HepG2 (cell line): ENCODE results near the gene CLIC6. TPM values are rescaled to one million over a fixed set of nuclear protein-coding genes. Genes with fewer than 3 reads are reported as not detected.

Experiments
- ATF6 ChIP-seq: sonication (generic); formaldehyde crosslinking; conservative IDR thresholded peaks from 2 replicates; pipeline ENCODE4 v1.4.0; 2020; ENCODE audit warnings: missing genetic modification reagents
- CHD4 ChIP-seq: fragments of 200-600 bp; sonication (generic); IDR thresholded peaks from 2 replicates; pipeline ENCODE4 v1.7.0; 2017; ENCODE audit warnings: mild to moderate bottlenecking, low read length, borderline replicate concordance
- CREM ChIP-seq, 2 experiments: sonication (generic) in 1 of 2; formaldehyde crosslinking in 1 of 2; IDR thresholded peaks; 2 replicates each; pipeline versions ENCODE4 v1.4.0 to v1.6.1; 2016 to 2020; ENCODE audit warnings: antibody characterized with exemption in 1 of 2, mild to moderate bottlenecking in 1 of 2, missing genetic modification reagents in 1 of 2
- EHMT2 ChIP-seq: fragments of 200-600 bp; sonication (generic); IDR thresholded peaks from 2 replicates; pipeline ENCODE4 v1.7.0; 2017; ENCODE audit warnings: antibody characterized with exemption, low read depth, low read length, borderline replicate concordance
- FOSL2 ChIP-seq: sonication (generic); formaldehyde crosslinking; IDR thresholded peaks from 2 replicates; pipeline ENCODE4 v1.4.0; 2020; ENCODE audit warnings: missing genetic modification reagents
- HOXA3 ChIP-seq: sonication (generic); formaldehyde crosslinking; IDR thresholded peaks from 2 replicates; pipeline ENCODE4 v1.5.0; 2020; ENCODE audit warnings: missing genetic modification reagents
- MTA3 ChIP-seq: sonication (generic); formaldehyde crosslinking; IDR thresholded peaks from 2 replicates; pipeline ENCODE4 v1.4.0; 2020; ENCODE audit warnings: missing genetic modification reagents
- NR2F1 ChIP-seq, 2 experiments: fragments of 450-650 bp in 1 of 2; formaldehyde crosslinking in 1 of 2; IDR thresholded peaks; 2 replicates each; pipeline versions ENCODE4 v1.5.0 to v1.6.1; 2016 to 2020; ENCODE audit warnings: mild to moderate bottlenecking in 1 of 2, missing compliant biosample characterization in 1 of 2, missing genetic modification reagents in 1 of 2, moderate library complexity in 1 of 2
- SKI ChIP-seq: fragments of 450-650 bp; IDR thresholded peaks from one replicate; pipeline ENCODE4 v1.6.1; 2018; ENCODE audit warnings: mild to moderate bottlenecking; ENCODE audit not compliant: partially characterized antibody
- SMC3 ChIP-seq: IDR thresholded peaks from 2 replicates; pipeline ENCODE4 v1.6.1; 2011; ENCODE audit warnings: low read length, improper control_type of control experiment
- TFAP4 ChIP-seq: sonication (generic); IDR thresholded peaks from 2 replicates; pipeline ENCODE4 v1.6.1; 2016; ENCODE audit warnings: low read depth, borderline replicate concordance
- ZNF256 ChIP-seq: sonication (generic); formaldehyde crosslinking; conservative IDR thresholded peaks from 2 replicates; pipeline ENCODE4 v1.4.0; 2020; ENCODE audit warnings: missing genetic modification reagents
- ZNF335 ChIP-seq: sonication (generic); formaldehyde crosslinking; IDR thresholded peaks from 2 replicates; pipeline ENCODE4 v1.4.0; 2020; ENCODE audit warnings: missing genetic modification reagents
- ZNF382 ChIP-seq: sonication (generic); formaldehyde crosslinking; IDR thresholded peaks from 2 replicates; pipeline ENCODE4 v1.5.0; 2020; ENCODE audit warnings: missing genetic modification reagents, mild to moderate bottlenecking, borderline replicate concordance
- ZNF709 ChIP-seq: sonication (generic); formaldehyde crosslinking; IDR thresholded peaks from 2 replicates; pipeline ENCODE4 v1.5.0; 2020; ENCODE audit warnings: mild to moderate bottlenecking, missing genetic modification reagents
- ZNF775 ChIP-seq: sonication (generic); formaldehyde crosslinking; IDR thresholded peaks from 2 replicates; pipeline ENCODE4 v1.4.0; 2020; ENCODE audit warnings: missing genetic modification reagents, mild to moderate bottlenecking, moderate library complexity, borderline replicate concordance
- ZNF781 ChIP-seq: sonication (generic); formaldehyde crosslinking; IDR thresholded peaks from 2 replicates; pipeline ENCODE4 v1.5.1; 2020; ENCODE audit warnings: borderline replicate concordance, mild to moderate bottlenecking, missing genetic modification reagents; ENCODE audit errors: not compliant biosample characterization
- ZNF879 ChIP-seq: sonication (generic); formaldehyde crosslinking; IDR thresholded peaks from 2 replicates; pipeline ENCODE4 v1.8.1; 2023; ENCODE audit warnings: missing genetic modification reagents
- polyA plus RNA-seq, 8 experiments: library from polyadenylated mRNA; depleted of rRNA in 3 of 8; stranded (reverse) in 7 of 8; unstranded in 1 of 8; fragments of >200 nt; fragmentation: Illumina TruSeq in 4 of 8; extraction: Trizol in 4 of 8; gene quantifications; 2 replicates each; pipeline versions ENCODE4 v1.2.1 to v1.2.3, GENCODE V29; 2011 to 2016; ENCODE audit warnings: low read depth in 4 of 8, missing spikeins in 1 of 8, mixed read lengths in 1 of 8; ENCODE audit not compliant: insufficient read depth in 1 of 8
- total RNA-seq, 5 experiments: library from RNA; depleted of rRNA; stranded (reverse); fragments of >200 nt; fragmentation: Illumina TruSeq; extraction: Trizol; gene quantifications; 2 replicates each; pipeline ENCODE4 v1.2.3, GENCODE V29; 2016; ENCODE audit warnings: low read depth in 1 of 5
- TF ChIP-seq, protein P1 (sequence below): sonication (generic); formaldehyde crosslinking; IDR thresholded peaks from 2 replicates; pipeline ENCODE4 v1.8.0; 2022; ENCODE audit warnings: missing genetic modification reagents, mild to moderate bottlenecking, inconsistent platforms, borderline replicate concordance
- TF ChIP-seq, protein P2 (sequence below), 2 experiments: sonication (generic) in 1 of 2; formaldehyde crosslinking in 1 of 2; IDR thresholded peaks; 2 replicates each; pipeline versions ENCODE4 v1.4.0 to v1.6.1; 2018 to 2020; ENCODE audit warnings: missing genetic modification reagents in 2 of 2, borderline replicate concordance in 1 of 2, low read depth in 1 of 2, mild to moderate bottlenecking in 1 of 2, missing biosample characterization in 1 of 2
- TF ChIP-seq, protein P3 (sequence below): sonication (generic); formaldehyde crosslinking; IDR thresholded peaks from 2 replicates; pipeline ENCODE4 v1.8.0; 2022; ENCODE audit warnings: mild to moderate bottlenecking, missing genetic modification reagents, moderate library complexity

CLIC6 gene
- total and polyA plus RNA-seq, 2 of the 13 experiments (the other 11 are each of a cell fraction or from before 2014, with no cell fraction given), result not detected

DNA sequence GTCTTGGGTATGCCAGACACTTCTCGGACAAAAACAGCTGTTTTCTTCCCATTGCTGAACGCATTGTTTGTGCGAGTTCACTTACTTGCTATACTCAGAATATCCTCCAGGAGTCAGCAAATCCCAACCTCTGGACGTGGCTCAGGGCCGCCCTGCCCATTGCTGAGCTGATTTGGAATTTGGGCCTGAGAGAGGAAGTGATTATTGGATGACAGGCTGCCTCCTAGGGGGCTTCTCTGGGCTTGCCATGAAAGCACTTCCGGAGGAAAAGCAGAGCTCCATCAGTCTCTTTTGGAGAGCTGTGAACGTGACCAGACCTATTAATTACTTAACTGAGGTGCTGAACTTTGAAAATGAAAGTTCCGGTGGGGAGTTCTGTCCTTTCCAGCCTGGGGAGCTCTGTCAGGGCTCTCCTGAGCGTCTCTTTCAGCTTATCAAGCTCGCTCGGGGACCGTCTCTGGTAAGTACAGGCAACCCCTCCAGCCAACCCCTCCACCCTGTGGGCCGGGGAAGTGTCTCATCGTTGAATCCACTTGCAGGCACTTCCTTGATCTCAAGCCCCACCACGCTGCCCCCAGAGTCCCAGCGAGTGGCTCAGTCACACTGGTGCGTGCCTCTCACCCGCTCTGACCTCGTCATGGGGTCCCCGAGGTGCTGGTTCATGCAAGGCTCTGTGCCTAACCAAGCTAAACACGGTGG lies 76.9 kb downstream of the CLIC6 start (continued):
- TF ChIP-seq, protein P1, sequence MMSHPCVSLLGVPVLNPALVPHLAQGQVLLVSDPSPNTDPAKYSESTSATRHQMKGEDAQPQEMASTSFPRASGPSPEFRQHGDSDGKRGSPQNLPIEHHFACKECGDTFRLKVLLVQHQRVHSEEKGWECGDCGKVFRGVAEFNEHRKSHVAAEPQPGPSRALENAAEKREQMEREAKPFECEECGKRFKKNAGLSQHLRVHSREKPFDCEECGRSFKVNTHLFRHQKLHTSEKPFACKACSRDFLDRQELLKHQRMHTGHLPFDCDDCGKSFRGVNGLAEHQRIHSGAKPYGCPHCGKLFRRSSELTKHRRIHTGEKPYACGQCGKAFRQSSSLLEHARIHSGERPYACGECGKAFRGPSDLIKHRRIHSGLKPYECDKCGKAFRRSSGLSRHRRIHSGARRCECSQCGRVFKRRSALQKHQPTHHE (CRISPR knock-in tag), result no peak
- TF ChIP-seq CHD4, result no peak
- no peak for TF ChIP-seq ZNF335 (CRISPR knock-in tag)
- TF ChIP-seq, protein P2, sequence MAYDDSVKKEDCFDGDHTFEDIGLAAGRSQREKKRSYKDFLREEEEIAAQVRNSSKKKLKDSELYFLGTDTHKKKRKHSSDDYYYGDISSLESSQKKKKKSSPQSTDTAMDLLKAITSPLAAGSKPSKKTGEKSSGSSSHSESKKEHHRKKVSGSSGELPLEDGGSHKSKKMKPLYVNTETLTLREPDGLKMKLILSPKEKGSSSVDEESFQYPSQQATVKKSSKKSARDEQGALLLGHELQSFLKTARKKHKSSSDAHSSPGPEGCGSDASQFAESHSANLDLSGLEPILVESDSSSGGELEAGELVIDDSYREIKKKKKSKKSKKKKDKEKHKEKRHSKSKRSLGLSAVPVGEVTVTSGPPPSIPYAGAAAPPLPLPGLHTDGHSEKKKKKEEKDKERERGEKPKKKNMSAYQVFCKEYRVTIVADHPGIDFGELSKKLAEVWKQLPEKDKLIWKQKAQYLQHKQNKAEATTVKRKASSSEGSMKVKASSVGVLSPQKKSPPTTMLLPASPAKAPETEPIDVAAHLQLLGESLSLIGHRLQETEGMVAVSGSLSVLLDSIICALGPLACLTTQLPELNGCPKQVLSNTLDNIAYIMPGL (CRISPR knock-in tag; IDR thresholded peaks at IDR 0.05; ENCODE audit: borderline replicate concordance in 1 of 2, low read depth in 1 of 2), result peak; percentile 72 to 86; a peak in 3 of 4 replicates
- peak; percentile 99 for TF ChIP-seq SMC3
- no peak for TF ChIP-seq NR2F1 (CRISPR knock-in tag; IDR thresholded peaks at IDR 0.05)
- TF ChIP-seq ZNF879 (CRISPR knock-in tag), result no peak
- TF ChIP-seq ZNF256 (CRISPR knock-in tag), result no peak
- no peak for TF ChIP-seq MTA3 (CRISPR knock-in tag)
- TF ChIP-seq CREM (IDR thresholded peaks at IDR 0.05), result no peak
- no peak for TF ChIP-seq CREM (CRISPR knock-in tag; IDR thresholded peaks at IDR 0.05)
- TF ChIP-seq FOSL2 (CRISPR knock-in tag), result peak; percentile 68
- no peak for TF ChIP-seq ZNF775
- TF ChIP-seq ATF6 (CRISPR knock-in tag), result no peak
- TF ChIP-seq EHMT2, result no peak
- peak; percentile 20 for TF ChIP-seq SKI
- TF ChIP-seq, protein P3, sequence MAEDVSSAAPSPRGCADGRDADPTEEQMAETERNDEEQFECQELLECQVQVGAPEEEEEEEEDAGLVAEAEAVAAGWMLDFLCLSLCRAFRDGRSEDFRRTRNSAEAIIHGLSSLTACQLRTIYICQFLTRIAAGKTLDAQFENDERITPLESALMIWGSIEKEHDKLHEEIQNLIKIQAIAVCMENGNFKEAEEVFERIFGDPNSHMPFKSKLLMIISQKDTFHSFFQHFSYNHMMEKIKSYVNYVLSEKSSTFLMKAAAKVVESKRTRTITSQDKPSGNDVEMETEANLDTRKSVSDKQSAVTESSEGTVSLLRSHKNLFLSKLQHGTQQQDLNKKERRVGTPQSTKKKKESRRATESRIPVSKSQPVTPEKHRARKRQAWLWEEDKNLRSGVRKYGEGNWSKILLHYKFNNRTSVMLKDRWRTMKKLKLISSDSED (CRISPR knock-in tag), result no peak
- TF ChIP-seq TFAP4, result peak; percentile 71; the same call in 1 of the 2 replicates
- peak; percentile 66 for TF ChIP-seq ZNF781 (CRISPR knock-in tag)
- no peak for TF ChIP-seq ZNF382
- TF ChIP-seq HOXA3, result peak; percentile 59; the same call in 1 of the 2 replicates
- no peak for TF ChIP-seq ZNF709 (CRISPR knock-in tag)
